HCT116 (cell line): ENCODE data around the gene UTP11. TPM values are rescaled to one million over a fixed set of nuclear protein-coding genes. Genes with fewer than 3 reads are reported as not detected.

Experiments used
- ATAC-seq: fragments of 200-7000 bp; cut with Tn5 transposase; 2 replicates; pipeline ENCODE4 v1.9.1; 2020; ENCODE audit warnings: mild to moderate bottlenecking, moderate library complexity
- BruUV-seq: library from RNA; stranded (reverse); fragments of 400-500 nt; replicated peaks from 2 replicates; lab custom pipeline; 2021; lab: Mats Ljungman, UMichigan
- CTCF ChIA-PET: fragments of 300-600 bp; sonication (Branson Sonifier 250); formaldehyde crosslinking; loops from one replicate; lab custom pipeline; 2021; ENCODE audit warnings: antibody characterized with exemption; lab: Charles Lee
- POLR2A ChIA-PET: fragments of 300-600, 350-600 bp; sonication (Branson Sonifier 250); formaldehyde crosslinking; loops from one replicate; lab custom pipeline; 2021; ENCODE audit warnings: antibody characterized with exemption; lab: Charles Lee
- RAD21 ChIA-PET, 2 experiments: fragments of 300-600 bp; sonication (Branson Sonifier 250); formaldehyde crosslinking; loops; one replicate each; lab custom pipeline; 2023; ENCODE audit warnings: low total read pairs in 2 of 2; ENCODE audit not compliant: uncharacterized antibody in 2 of 2, unreplicated experiment in 2 of 2, low non-redundant PET in 1 of 2; lab: Charles Lee
- DNase-seq: peaks from one replicate; pipeline ENCODE4 v3.0.0-alpha.2; 2010; ENCODE audit warnings: low read depth, low spot score
- H2AFZ ChIP-seq: fragments of 200-600 bp; shearing (Covaris generic), sonication (generic); 2 replicates; pipeline ENCODE4 v1.6.1; 2017; ENCODE audit warnings: low read depth, mixed run types, mixed read lengths, antibody characterized with exemption, low read length; ENCODE audit not compliant: poor library complexity, severe bottlenecking
- H3K27ac ChIP-seq: 2 replicates; pipeline ENCODE4 v1.5.1; 2012; ENCODE audit warnings: low read depth, low read length
- H3K27me3 ChIP-seq: fragments of 200-600 bp; sonication (generic); 2 replicates; pipeline ENCODE4 v1.6.1; 2016; ENCODE audit warnings: mixed run types, low read length, mixed read lengths; ENCODE audit not compliant: insufficient read depth
- H3K36me3 ChIP-seq, 2 experiments: fragments of 200-500 bp in 1 of 2; fragments of 200-600 bp in 1 of 2; sonication (Bioruptor generic) in 1 of 2; sonication (generic) in 1 of 2; 2 replicates each; pipeline versions ENCODE4 v1.5.1 to v1.6.1; 2014 to 2016; ENCODE audit warnings: low read length in 2 of 2, inconsistent platforms in 1 of 2, mixed read lengths in 1 of 2, mixed run types in 1 of 2; ENCODE audit not compliant: insufficient read depth in 2 of 2, control insufficient read depth in 1 of 2
- H3K4me1 ChIP-seq, 2 experiments: fragments of 200-600 bp in 1 of 2; sonication (generic) in 1 of 2; 2 replicates each; pipeline versions ENCODE4 v1.5.1 to v1.6.1; 2012 to 2017; ENCODE audit warnings: low read length in 2 of 2, inconsistent platforms in 1 of 2, mild to moderate bottlenecking in 1 of 2, mixed read lengths in 1 of 2, mixed run types in 1 of 2, moderate library complexity in 1 of 2; ENCODE audit not compliant: insufficient read depth in 2 of 2, control insufficient read depth in 1 of 2
- H3K4me2 ChIP-seq: fragments of 200-600 bp; sonication (generic); 2 replicates; pipeline ENCODE4 v1.6.1; 2017; ENCODE audit warnings: mixed run types, low read length, mixed read lengths
- H3K4me3 ChIP-seq, 2 experiments: fragments of 200-600 bp in 1 of 2; sonication (generic) in 1 of 2; replicated peaks in 1 of 2; 2 replicates each; pipeline ENCODE4 v1.5.1; 2011 to 2016; ENCODE audit warnings: low read length in 2 of 2, control low read depth in 1 of 2, low read depth in 1 of 2, mild to moderate bottlenecking in 1 of 2, mixed read lengths in 1 of 2, mixed run types in 1 of 2
- H3K79me2 ChIP-seq: fragments of 200-600 bp; sonication (generic); 2 replicates; pipeline ENCODE4 v1.6.1; 2017; ENCODE audit warnings: mild to moderate bottlenecking, mixed run types, low read length, moderate library complexity, mixed read lengths; ENCODE audit not compliant: insufficient read depth
- H3K9ac ChIP-seq: fragments of 200-600 bp; sonication (generic); 2 replicates; pipeline ENCODE4 v1.6.1; 2016; ENCODE audit warnings: low read length, mixed read lengths
- H3K9me2 ChIP-seq: fragments of 200-600 bp; sonication (generic), shearing (Covaris generic); 2 replicates; pipeline ENCODE4 v1.6.1; 2017; ENCODE audit warnings: mixed run types, mild to moderate bottlenecking, moderate library complexity; ENCODE audit not compliant: insufficient read depth
- H3K9me3 ChIP-seq, 2 experiments: fragments of 200-500 bp in 1 of 2; fragments of 200-600 bp in 1 of 2; sonication (Bioruptor generic) in 1 of 2; sonication (generic) in 1 of 2; 2 replicates each; pipeline ENCODE4 v1.6.1; 2014 to 2017; ENCODE audit warnings: low read length in 2 of 2, mixed read lengths in 2 of 2, inconsistent platforms in 1 of 2, low read depth in 1 of 2, mild to moderate bottlenecking in 1 of 2, mixed run types in 1 of 2, moderate library complexity in 1 of 2; ENCODE audit not compliant: control insufficient read depth in 1 of 2, insufficient read depth in 1 of 2
- H4K20me1 ChIP-seq: fragments of 200-600 bp; sonication (generic), shearing (Covaris generic); 2 replicates; pipeline ENCODE4 v1.6.1; 2017; ENCODE audit warnings: mixed run types, mild to moderate bottlenecking, moderate library complexity; ENCODE audit not compliant: insufficient read depth
- CBX3 ChIP-seq: IDR thresholded peaks from 2 replicates; pipeline ENCODE4 v1.6.1; 2012; ENCODE audit warnings: low read depth
- ELF1 ChIP-seq: IDR thresholded peaks from 2 replicates; pipeline ENCODE4 v1.6.1; 2012; ENCODE audit warnings: low read depth, borderline replicate concordance
- EZH2phosphoT487 ChIP-seq: fragments of 200-600 bp; IDR thresholded peaks from 2 replicates; pipeline ENCODE4 v1.6.1; 2018; ENCODE audit warnings: antibody characterized with exemption, borderline replicate concordance
- FOSL1 ChIP-seq: IDR thresholded peaks from 2 replicates; pipeline ENCODE4 v1.6.1; 2012; ENCODE audit warnings: low read depth
- JUND ChIP-seq: IDR thresholded peaks from 2 replicates; pipeline ENCODE4 v1.6.1; 2012
- POLR2AphosphoS5 ChIP-seq: IDR thresholded peaks from 2 replicates; pipeline ENCODE4 v1.6.1; 2011; ENCODE audit warnings: mild to moderate bottlenecking, low read depth, low read length, moderate library complexity
- SP1 ChIP-seq: IDR thresholded peaks from 2 replicates; pipeline ENCODE4 v1.6.1; 2012; ENCODE audit warnings: low read depth
- TCF7L2 ChIP-seq: IDR thresholded peaks from 2 replicates; pipeline ENCODE4 v1.7.0; 2011; ENCODE audit warnings: borderline replicate concordance, inconsistent platforms; ENCODE audit not compliant: insufficient read depth, insufficient read length; ENCODE audit errors: extremely low read depth
- intact Hi-C: fragments of 100-400 bp; cut with micrococcal nuclease; formaldehyde crosslinking; loops from 2 replicates; pipeline ENCODE4 v1.10.0; 2022
- total RNA-seq: library from RNA; stranded (reverse); gene quantifications from one replicate; pipeline ENCODE4 v1.2.1, GENCODE V29; 2021; ENCODE audit not compliant: unreplicated experiment
- TF ChIP-seq, protein P1 (sequence below): IDR thresholded peaks from 2 replicates; pipeline ENCODE4 v1.6.1; 2012
- TF ChIP-seq, protein P2 (sequence below): IDR thresholded peaks from 2 replicates; pipeline ENCODE4 v1.6.1; 2012
- TF ChIP-seq, protein P3 (sequence below): IDR thresholded peaks from 2 replicates; pipeline ENCODE4 v1.6.1; 2011; ENCODE audit warnings: mild to moderate bottlenecking, low read length, moderate library complexity; ENCODE audit not compliant: insufficient replicate concordance; ENCODE audit errors: extremely low read depth

UTP11 gene
- total RNA-seq, 1 experiment from 2014 or later: 47.5 TPM

DNA sequence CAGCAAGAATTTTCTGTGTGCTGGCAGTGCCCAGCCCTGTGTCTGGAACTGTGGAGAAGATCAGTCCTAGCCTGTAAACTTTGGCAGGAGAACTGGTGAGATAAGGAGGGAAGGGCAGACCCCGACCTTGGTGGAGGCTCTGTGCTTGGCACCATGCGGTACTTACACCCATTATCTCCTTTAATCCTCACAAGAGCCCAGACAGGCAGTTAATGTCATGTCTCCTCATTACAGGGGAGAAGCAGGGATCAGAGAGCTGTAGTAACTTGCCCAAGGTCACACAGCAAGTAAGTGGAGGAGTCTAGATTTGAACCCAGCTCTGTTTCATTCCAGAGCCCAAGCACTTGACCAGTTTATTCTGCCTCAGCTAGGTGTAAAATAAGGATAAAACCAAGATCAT lies 48.0 kb downstream of the UTP11 start (continued):
- TF ChIP-seq SP1: no peak
- TF ChIP-seq ELF1: no peak
- TF ChIP-seq, protein P1, sequence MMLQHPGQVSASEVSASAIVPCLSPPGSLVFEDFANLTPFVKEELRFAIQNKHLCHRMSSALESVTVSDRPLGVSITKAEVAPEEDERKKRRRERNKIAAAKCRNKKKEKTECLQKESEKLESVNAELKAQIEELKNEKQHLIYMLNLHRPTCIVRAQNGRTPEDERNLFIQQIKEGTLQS: no peak
- TF ChIP-seq JUND: no peak
- no peak for TF ChIP-seq POLR2AphosphoS5
- no peak for TF ChIP-seq CBX3
- TF ChIP-seq FOSL1: no peak

DNA sequence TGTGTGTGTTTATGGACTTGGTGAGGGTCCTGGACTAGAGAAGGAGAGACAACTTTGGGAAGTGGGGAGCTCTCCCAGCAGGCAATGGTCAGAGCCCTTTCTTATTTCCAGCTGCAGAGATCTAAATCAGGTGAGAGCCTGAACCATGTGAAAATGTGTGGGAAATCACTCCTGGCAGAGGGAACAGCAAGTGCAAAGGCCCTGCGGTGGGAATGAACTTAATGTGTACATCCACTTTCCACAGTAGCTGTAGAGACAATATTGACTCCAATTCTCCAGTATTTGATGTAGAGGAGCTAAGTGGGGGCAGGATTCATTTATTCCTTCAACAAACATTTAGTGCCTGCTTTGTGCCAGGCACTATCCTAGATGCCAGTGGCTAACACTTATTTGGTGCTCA lies 48.8 kb downstream of the UTP11 start:
- no peaks in the 10 kb centered on the region for H3K27me3 ChIP-seq
- RAD21 ChIA-PET: no interaction called here
- H3K9me3 ChIP-seq: no peaks in the 10 kb centered on the region
- H3K4me3 ChIP-seq: no peak overlapping the region
- no TSS peak for BruUV-seq
- H3K9me2 ChIP-seq: no peaks in the 10 kb centered on the region
- H3K36me3 ChIP-seq: no peaks in the 10 kb centered on the region
- DNase-seq (no peak), ATAC-seq (no peak)
- no peak overlapping the region for H3K27ac ChIP-seq
- POLR2A ChIA-PET: no interaction called here
- H4K20me1 ChIP-seq: no peaks in the 10 kb centered on the region
- no peak overlapping the region for H3K4me2 ChIP-seq
- no peaks in the 10 kb centered on the region for H3K79me2 ChIP-seq
- H3K4me1 ChIP-seq: peaks cover 12 to 27% of the 10 kb centered on the region in 2 experiments
- CTCF ChIA-PET: interaction anchor here (1.6 kb wide), 1 partner anchor 10 kb away, joined by 3 read pairs; no protein-coding TSS in a partner anchor
- intact Hi-C loops: no loop called here
- TF ChIP-seq TCF7L2 (no peak), JUND (no peak), EZH2phosphoT487 (no peak)
- TF ChIP-seq, protein P2, sequence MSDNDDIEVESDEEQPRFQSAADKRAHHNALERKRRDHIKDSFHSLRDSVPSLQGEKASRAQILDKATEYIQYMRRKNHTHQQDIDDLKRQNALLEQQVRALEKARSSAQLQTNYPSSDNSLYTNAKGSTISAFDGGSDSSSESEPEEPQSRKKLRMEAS: no peak
- TF ChIP-seq, protein P3, sequence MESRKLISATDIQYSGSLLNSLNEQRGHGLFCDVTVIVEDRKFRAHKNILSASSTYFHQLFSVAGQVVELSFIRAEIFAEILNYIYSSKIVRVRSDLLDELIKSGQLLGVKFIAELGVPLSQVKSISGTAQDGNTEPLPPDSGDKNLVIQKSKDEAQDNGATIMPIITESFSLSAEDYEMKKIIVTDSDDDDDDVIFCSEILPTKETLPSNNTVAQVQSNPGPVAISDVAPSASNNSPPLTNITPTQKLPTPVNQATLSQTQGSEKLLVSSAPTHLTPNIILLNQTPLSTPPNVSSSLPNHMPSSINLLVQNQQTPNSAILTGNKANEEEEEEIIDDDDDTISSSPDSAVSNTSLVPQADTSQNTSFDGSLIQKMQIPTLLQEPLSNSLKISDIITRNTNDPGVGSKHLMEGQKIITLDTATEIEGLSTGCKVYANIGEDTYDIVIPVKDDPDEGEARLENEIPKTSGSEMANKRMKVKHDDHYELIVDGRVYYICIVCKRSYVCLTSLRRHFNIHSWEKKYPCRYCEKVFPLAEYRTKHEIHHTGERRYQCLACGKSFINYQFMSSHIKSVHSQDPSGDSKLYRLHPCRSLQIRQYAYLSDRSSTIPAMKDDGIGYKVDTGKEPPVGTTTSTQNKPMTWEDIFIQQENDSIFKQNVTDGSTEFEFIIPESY: no peak
- no peak overlapping the region for H3K9ac ChIP-seq
- H2AFZ ChIP-seq: no peak overlapping the region
